ENCODE measurements around the gene CPE. TPM values are rescaled to one million over a fixed set of nuclear protein-coding genes. Genes with fewer than 3 reads are reported as not detected.

CPE gene
- total RNA-seq: 3.5 and 15.1 TPM in 2 replicates

DNA sequence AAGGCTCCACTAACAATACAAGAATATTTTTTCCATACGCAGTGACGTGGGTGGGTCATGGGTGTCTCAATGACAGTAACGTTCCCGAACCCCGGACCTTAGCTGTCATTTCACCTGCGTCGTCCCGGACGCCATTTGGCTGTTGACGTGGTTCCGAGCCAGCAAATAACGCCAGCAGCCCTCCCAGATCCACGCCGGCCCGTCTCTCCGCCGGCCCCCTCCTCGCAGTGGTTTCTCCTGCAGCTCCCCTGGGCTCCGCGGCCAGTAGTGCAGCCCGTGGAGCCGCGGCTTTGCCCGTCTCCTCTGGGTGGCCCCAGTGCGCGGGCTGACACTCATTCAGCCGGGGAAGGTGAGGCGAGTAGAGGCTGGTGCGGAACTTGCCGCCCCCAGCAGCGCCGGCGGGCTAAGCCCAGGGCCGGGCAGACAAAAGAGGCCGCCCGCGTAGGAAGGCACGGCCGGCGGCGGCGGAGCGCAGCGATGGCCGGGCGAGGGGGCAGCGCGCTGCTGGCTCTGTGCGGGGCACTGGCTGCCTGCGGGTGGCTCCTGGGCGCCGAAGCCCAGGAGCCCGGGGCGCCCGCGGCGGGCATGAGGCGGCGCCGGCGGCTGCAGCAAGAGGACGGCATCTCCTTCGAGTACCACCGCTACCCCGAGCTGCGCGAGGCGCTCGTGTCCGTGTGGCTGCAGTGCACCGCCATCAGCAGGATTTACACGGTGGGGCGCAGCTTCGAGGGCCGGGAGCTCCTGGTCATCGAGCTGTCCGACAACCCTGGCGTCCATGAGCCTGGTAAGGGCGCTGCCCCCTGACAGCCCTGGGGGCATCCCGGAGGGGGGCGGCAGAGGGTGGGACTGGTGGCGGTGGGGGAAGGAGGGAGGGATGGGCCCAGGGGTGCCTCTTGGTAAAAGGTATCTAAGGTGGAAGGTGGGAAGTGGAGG, at the start of gene CPE:
Gene CPE (plus strand): TSS at position 264 of the 933 bp plus-strand sequence. CDS start 214 bp downstream, at position 478.
- peak; percentile 45 for DNase-seq (ENCODE audit: low read depth)
- H3K4me3 ChIP-seq (ENCODE audit: low read depth, low read length): peak within 1 kb of the TSS; percentile 52
- TF ChIP-seq, protein P1, sequence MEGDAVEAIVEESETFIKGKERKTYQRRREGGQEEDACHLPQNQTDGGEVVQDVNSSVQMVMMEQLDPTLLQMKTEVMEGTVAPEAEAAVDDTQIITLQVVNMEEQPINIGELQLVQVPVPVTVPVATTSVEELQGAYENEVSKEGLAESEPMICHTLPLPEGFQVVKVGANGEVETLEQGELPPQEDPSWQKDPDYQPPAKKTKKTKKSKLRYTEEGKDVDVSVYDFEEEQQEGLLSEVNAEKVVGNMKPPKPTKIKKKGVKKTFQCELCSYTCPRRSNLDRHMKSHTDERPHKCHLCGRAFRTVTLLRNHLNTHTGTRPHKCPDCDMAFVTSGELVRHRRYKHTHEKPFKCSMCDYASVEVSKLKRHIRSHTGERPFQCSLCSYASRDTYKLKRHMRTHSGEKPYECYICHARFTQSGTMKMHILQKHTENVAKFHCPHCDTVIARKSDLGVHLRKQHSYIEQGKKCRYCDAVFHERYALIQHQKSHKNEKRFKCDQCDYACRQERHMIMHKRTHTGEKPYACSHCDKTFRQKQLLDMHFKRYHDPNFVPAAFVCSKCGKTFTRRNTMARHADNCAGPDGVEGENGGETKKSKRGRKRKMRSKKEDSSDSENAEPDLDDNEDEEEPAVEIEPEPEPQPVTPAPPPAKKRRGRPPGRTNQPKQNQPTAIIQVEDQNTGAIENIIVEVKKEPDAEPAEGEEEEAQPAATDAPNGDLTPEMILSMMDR (IDR thresholded peaks at IDR 0.05; ENCODE audit: insufficient read depth, low read depth, low read length): peak; percentile 40

- TF ChIP-seq, protein P1 (IDR thresholded peaks at IDR 0.05; ENCODE audit: insufficient read depth, low read depth, low read length): no peak
- H3K4me3 ChIP-seq (ENCODE audit: low read depth, low read length): peak overlapping the region; percentile 88
- no peak for DNase-seq (ENCODE audit: low read depth)
Observed at GRCh38 chr4:165330071-165330470, 48.7 kb upstream of the CPE start.

GRCh38 chr4:165330666-165331065, 48.1 kb upstream of the CPE start:
- TF ChIP-seq, protein P1 (IDR thresholded peaks at IDR 0.05; ENCODE audit: insufficient read depth, low read depth, low read length): no peak
- peak overlapping the region; percentile 88 for H3K4me3 ChIP-seq (ENCODE audit: low read depth, low read length)
- no peak for DNase-seq (ENCODE audit: low read depth)

- TF ChIP-seq, protein P1 (IDR thresholded peaks at IDR 0.05; ENCODE audit: insufficient read depth, low read depth, low read length): no peak
- peak overlapping the region; percentile 23 for H3K4me3 ChIP-seq (ENCODE audit: low read depth, low read length)
- no peak for DNase-seq (ENCODE audit: low read depth)
Observed at GRCh38 chr4:165331359-165331758, 47.4 kb upstream of the CPE start.

DNA sequence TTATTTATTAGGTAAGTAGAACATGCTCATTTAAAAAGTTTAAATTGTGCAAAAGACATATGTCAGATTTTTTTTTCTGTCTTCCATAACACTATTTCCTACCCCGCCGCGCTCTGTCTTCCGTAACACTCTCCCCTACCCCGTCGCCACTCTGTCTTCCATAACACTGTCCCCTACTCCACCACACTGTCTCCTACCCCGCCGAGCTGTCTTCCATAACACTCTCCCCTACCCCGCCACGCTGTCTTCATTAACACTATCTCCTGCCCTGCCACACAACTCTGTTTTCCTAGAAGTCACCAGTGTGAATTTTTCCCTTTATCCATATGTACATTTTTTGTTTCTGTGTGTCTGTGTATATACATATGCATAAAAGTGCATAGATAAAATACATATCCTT, 47.0 kb upstream of the CPE start:
- peak overlapping the region; percentile 24 for H3K4me3 ChIP-seq (ENCODE audit: low read depth, low read length)
- TF ChIP-seq, protein P1 (IDR thresholded peaks at IDR 0.05; ENCODE audit: insufficient read depth, low read depth, low read length): no peak
- DNase-seq (ENCODE audit: low read depth): no peak

- no peak for DNase-seq (ENCODE audit: low read depth)
- H3K4me3 ChIP-seq (ENCODE audit: low read depth, low read length): peak overlapping the region; percentile 24
- TF ChIP-seq, protein P1 (IDR thresholded peaks at IDR 0.05; ENCODE audit: insufficient read depth, low read depth, low read length): no peak
Observed at GRCh38 chr4:165332502-165332901, 46.3 kb upstream of the CPE start.

All from fibroblast of villous mesenchyme (primary cell).